Measurements from ENCODE around the gene TTLL12.

- TF ChIP-seq POLR2A (IDR thresholded peaks at IDR 0.05; ENCODE audit: low read depth, low read length) (no peak), POLR2AphosphoS5 (IDR thresholded peaks at IDR 0.05; ENCODE audit: low read depth, low read length) (no peak)
Observed at GRCh38 chr22:43118953-43119458, 67.9 kb downstream of the TTLL12 start.

Measured in GM12892 (cell line).